Endothelial cell of umbilical vein (primary cell): ENCODE results near the gene VPS54.

Experiments used
- EZH2 ChIP-seq: IDR thresholded peaks from 2 replicates; pipeline ENCODE4 v1.6.1; 2012; ENCODE audit warnings: borderline replicate concordance, low read depth, mild to moderate bottlenecking, moderate library complexity, low read length, inconsistent platforms; ENCODE audit not compliant: severe bottlenecking
- JUN ChIP-seq: IDR thresholded peaks from 2 replicates; pipeline ENCODE4 v1.6.1; 2011; ENCODE audit warnings: borderline replicate concordance, low read depth; ENCODE audit not compliant: insufficient read length, insufficient read depth
- POLR2A ChIP-seq: IDR thresholded peaks from 2 replicates; pipeline ENCODE4 v1.6.1; 2012; ENCODE audit warnings: low read depth, mild to moderate bottlenecking, control low read depth, low read length
- POLR2AphosphoS5 ChIP-seq: IDR thresholded peaks from 2 replicates; pipeline ENCODE4 v1.6.1; 2012; ENCODE audit warnings: low read depth, mild to moderate bottlenecking, control low read depth, low read length, moderate library complexity; ENCODE audit not compliant: insufficient read depth
- TF ChIP-seq, protein P1 (sequence below), 2 donors: IDR thresholded peaks; 1 replicate in 1 of 2; 2 replicates in 1 of 2; pipeline ENCODE4 v1.5.1; 2011; ENCODE audit warnings: low read length in 2 of 2, mild to moderate bottlenecking in 2 of 2, moderate library complexity in 2 of 2, control low read depth in 1 of 2, inconsistent platforms in 1 of 2, low read depth in 1 of 2; ENCODE audit not compliant: insufficient read depth in 1 of 2; ENCODE audit errors: extremely low read depth in 1 of 2
- TF ChIP-seq, protein P2 (sequence below): IDR thresholded peaks from 2 replicates; pipeline ENCODE4 v1.6.1; 2011; ENCODE audit not compliant: insufficient read depth, insufficient read length

DNA sequence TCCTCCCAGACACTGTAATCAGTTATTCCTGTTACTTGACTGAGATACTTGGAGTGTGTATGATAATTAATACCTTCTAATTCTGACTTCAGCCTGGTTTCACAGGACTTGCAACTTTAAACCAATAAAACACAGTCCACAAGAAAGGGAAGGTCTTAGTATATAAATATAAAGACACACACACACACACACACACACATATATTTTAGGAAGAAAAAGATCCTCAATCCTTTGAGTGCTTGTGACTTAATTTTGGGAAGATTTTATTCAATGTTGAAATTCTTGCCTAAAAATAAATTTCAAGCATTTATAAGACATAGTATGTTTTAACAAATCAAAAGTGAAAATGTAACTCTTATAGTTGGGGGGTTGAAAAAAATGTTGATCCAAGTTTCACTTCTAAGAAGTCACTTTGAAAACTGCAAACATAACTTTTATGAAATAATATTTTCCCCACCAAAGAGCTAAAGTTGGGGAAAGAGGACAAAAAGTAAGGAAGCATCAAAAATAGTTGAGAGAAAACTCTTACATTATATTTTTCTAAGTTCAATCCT lies 824 bp upstream of the VPS54 start:
- TF ChIP-seq, protein P1, sequence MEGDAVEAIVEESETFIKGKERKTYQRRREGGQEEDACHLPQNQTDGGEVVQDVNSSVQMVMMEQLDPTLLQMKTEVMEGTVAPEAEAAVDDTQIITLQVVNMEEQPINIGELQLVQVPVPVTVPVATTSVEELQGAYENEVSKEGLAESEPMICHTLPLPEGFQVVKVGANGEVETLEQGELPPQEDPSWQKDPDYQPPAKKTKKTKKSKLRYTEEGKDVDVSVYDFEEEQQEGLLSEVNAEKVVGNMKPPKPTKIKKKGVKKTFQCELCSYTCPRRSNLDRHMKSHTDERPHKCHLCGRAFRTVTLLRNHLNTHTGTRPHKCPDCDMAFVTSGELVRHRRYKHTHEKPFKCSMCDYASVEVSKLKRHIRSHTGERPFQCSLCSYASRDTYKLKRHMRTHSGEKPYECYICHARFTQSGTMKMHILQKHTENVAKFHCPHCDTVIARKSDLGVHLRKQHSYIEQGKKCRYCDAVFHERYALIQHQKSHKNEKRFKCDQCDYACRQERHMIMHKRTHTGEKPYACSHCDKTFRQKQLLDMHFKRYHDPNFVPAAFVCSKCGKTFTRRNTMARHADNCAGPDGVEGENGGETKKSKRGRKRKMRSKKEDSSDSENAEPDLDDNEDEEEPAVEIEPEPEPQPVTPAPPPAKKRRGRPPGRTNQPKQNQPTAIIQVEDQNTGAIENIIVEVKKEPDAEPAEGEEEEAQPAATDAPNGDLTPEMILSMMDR (IDR thresholded peaks at IDR 0.05; ENCODE audit: extremely low read depth in 1 of 2, insufficient read depth in 1 of 2, low read depth in 1 of 2, low read length in 2 of 2) = no peak
- TF ChIP-seq POLR2AphosphoS5 = no peak
- TF ChIP-seq EZH2 = no peak
- TF ChIP-seq, protein P2, sequence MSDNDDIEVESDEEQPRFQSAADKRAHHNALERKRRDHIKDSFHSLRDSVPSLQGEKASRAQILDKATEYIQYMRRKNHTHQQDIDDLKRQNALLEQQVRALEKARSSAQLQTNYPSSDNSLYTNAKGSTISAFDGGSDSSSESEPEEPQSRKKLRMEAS = no peak
- no peak for TF ChIP-seq POLR2A
- no peak for TF ChIP-seq JUN
